Lung (tissue), 12 donors: ENCODE data around the gene LZTR1. TPM values are rescaled to one million over a fixed set of nuclear protein-coding genes. Genes with fewer than 3 reads are reported as not detected.

Experiments used
- ATAC-seq: fragments of 200-7000 bp; cut with Tn5 transposase; one replicate; pipeline ENCODE4 v1.9.1; 2020; ENCODE audit warnings: moderate number of reproducible peaks; ENCODE audit not compliant: insufficient read depth, low FRiP score
- DNase-seq, 3 donors: peaks; one replicate each; pipeline ENCODE4 v3.0.0-alpha.2; 2013 to 2017
- H3K27ac ChIP-seq, 2 donors: one replicate each; pipeline ENCODE4 v1.5.1; 2013; ENCODE audit warnings: mild to moderate bottlenecking in 2 of 2, moderate library complexity in 2 of 2, control low read depth in 1 of 2, inconsistent platforms in 1 of 2, low read depth in 1 of 2, low read length in 1 of 2
- H3K27me3 ChIP-seq, 3 donors: one replicate each; pipeline ENCODE4 v1.5.1; 2013; ENCODE audit warnings: low read length in 2 of 3; ENCODE audit not compliant: control insufficient read depth in 3 of 3, insufficient read depth in 3 of 3
- H3K36me3 ChIP-seq, 4 donors: one replicate each; pipeline ENCODE4 v1.5.1; 2013; ENCODE audit warnings: low read length in 4 of 4, mild to moderate bottlenecking in 1 of 4, moderate library complexity in 1 of 4; ENCODE audit not compliant: control insufficient read depth in 4 of 4, insufficient read depth in 4 of 4
- H3K4me1 ChIP-seq, 5 donors: one replicate each; pipeline ENCODE4 v1.5.1; 2013; ENCODE audit warnings: low read length in 5 of 5, mild to moderate bottlenecking in 2 of 5, moderate library complexity in 1 of 5; ENCODE audit not compliant: control insufficient read depth in 5 of 5, insufficient read depth in 5 of 5
- H3K4me3 ChIP-seq: one replicate; pipeline ENCODE4 v1.5.1; 2013; ENCODE audit warnings: mild to moderate bottlenecking, control low read depth, moderate library complexity
- H3K9ac ChIP-seq, 2 donors: one replicate each; pipeline ENCODE4 v1.5.1; 2013; ENCODE audit warnings: low read length in 2 of 2, control low read depth in 1 of 2; ENCODE audit not compliant: insufficient read depth in 1 of 2
- H3K9me3 ChIP-seq, 4 donors: one replicate each; pipeline ENCODE4 v1.5.1; 2013; ENCODE audit warnings: low read length in 3 of 4, mild to moderate bottlenecking in 1 of 4, moderate library complexity in 1 of 4; ENCODE audit not compliant: control insufficient read depth in 4 of 4, insufficient read depth in 3 of 4
- CTCF ChIP-seq: IDR thresholded peaks from 2 replicates; pipeline ENCODE4 v1.5.1; 2012; ENCODE audit warnings: mild to moderate bottlenecking; ENCODE audit errors: control extremely low read depth, extremely low read depth
- WGBS, 2 donors: extraction: QIAGEN DNeasy Blood & Tissue Kit; methylation state at CpG; one replicate each; pipeline ENCODE4 v1.1.7; 2013; 5-methylcytosine and 5-hydroxymethylcytosine counted together
- polyA plus RNA-seq, 2 donors: library from polyadenylated mRNA; stranded (reverse); fragments of 200-250 nt; gene quantifications; one replicate each; pipeline ENCODE4 v1.2.1, GENCODE V29; 2013
- total RNA-seq, 2 donors: library from RNA; depleted of rRNA in 1 of 2; stranded (reverse); fragments of >200 nt in 1 of 2; gene quantifications; one replicate each; pipeline ENCODE4 v1.2.1, GENCODE V29; 2014 to 2021
- donor health status: control.
- donor health status: control.
- donor health status: Bipolar disorder and iron deficiency.
- donor health status: healthy.
- donor health status: DM: yes; HTN: yes; CAD: no.

Gene LZTR1
- total and polyA plus RNA-seq, 4 donors: 33.8 to 64.9 (median 44.9) TPM

- H3K27me3 ChIP-seq: peaks cover 0 to 9% (median 0%) of the 10 kb centered on the region in 3 donors
- no peak for ATAC-seq
Observed at GRCh38 chr22:21032868-21033688, 51.0 kb downstream of the LZTR1 start.

GRCh38 chr22:21033895-21034294 is 51.8 kb downstream of the LZTR1 start:
- TF ChIP-seq CTCF: no peak
- H3K9me3 ChIP-seq: no peaks in the 10 kb centered on the region
- no peak for DNase-seq
- peaks cover 0 to 16% (median 2%) of the 10 kb centered on the region in 5 donors for H3K4me1 ChIP-seq
- H3K36me3 ChIP-seq: no peaks in the 10 kb centered on the region
- ATAC-seq: no peak
- no peak overlapping the region for H3K27ac ChIP-seq
- H3K4me3 ChIP-seq: no peak overlapping the region
- H3K9ac ChIP-seq: no peak overlapping the region
- 90 to 92% methylated on average over 3 of the region's 3 CpGs for WGBS, 2 donors
- peaks cover 0 to 9% (median 0%) of the 10 kb centered on the region in 3 donors for H3K27me3 ChIP-seq

More at GRCh38 chr22:21032868-21033688, 51.0 kb downstream of the LZTR1 start:
- WGBS, 2 donors: 75 to 87% methylated on average over 12 of the region's 12 CpGs
- TF ChIP-seq CTCF: no peak
- Histone ChIP-seq H3K27ac (no peak overlapping the region), H3K9me3 (no peaks in the 10 kb centered on the region), H3K4me3 (no peak overlapping the region), H3K9ac (no peak overlapping the region), H3K36me3 (no peaks in the 10 kb centered on the region), H3K4me1 (peaks cover 0 to 9% (median 0%) of the 10 kb centered on the region in 5 donors)
- no peak for DNase-seq

GRCh38 chr22:21034989-21035388 is 52.9 kb downstream of the LZTR1 start:
- H3K27me3 ChIP-seq: peaks cover 0 to 9% (median 0%) of the 10 kb centered on the region in 3 donors
- DNase-seq: no peak

More at GRCh38 chr22:21034989-21035388, 52.9 kb downstream of the LZTR1 start:
- H3K36me3 ChIP-seq: no peaks in the 10 kb centered on the region
- peaks cover 0 to 16% (median 2%) of the 10 kb centered on the region in 5 donors for H3K4me1 ChIP-seq
- no peak overlapping the region for H3K9ac ChIP-seq
- H3K4me3 ChIP-seq: no peak overlapping the region
- TF ChIP-seq CTCF: no peak
- ATAC-seq: no peak
- 75 to 88% methylated on average over 3 of the region's 3 CpGs for WGBS, 2 donors
- no peaks in the 10 kb centered on the region for H3K9me3 ChIP-seq
- no peak overlapping the region for H3K27ac ChIP-seq
